ENCODE measurements around the gene BAZ1B. TPM values are rescaled to one million over a fixed set of nuclear protein-coding genes. Genes with fewer than 3 reads are reported as not detected.

BAZ1B gene
- total and polyA plus RNA-seq, 2 of the 4 experiments (the other 2 are of a cell fraction): 20.2 to 45.0 TPM

GRCh38 chr7:73541722-73542121 is 19.6 kb upstream of the BAZ1B start:
- in situ Hi-C loops (cut with MboI; ENCODE audit: low sequenced_read_pairs): no loop called here
- H3K18ac ChIP-seq (ENCODE audit: low read depth, low read length): no peak overlapping the region
- ChIA-PET POLR2A (ENCODE audit: unreplicated experiment) (no interaction called here), CTCF (no interaction called here)
- no peak overlapping the region for H2BK20ac ChIP-seq (ENCODE audit: low read depth, low read length)
- H3K9ac ChIP-seq (ENCODE audit: low read depth, low read length): no peak overlapping the region
- no peak overlapping the region for H3K14ac ChIP-seq (replicated peaks; ENCODE audit: low read depth, low read length)
- intact Hi-C loops (cut with micrococcal nuclease): no loop called here
- H2BK5ac ChIP-seq (ENCODE audit: low read depth, low read length, poor library complexity, severe bottlenecking): no peak overlapping the region
- no peak for ATAC-seq (ENCODE audit: low read depth)
- DNase-seq: no peak
- H3K27me3 ChIP-seq (ENCODE audit: control insufficient read depth, insufficient read depth, low read length): no peaks in the 10 kb centered on the region
- no peaks in the 10 kb centered on the region for H3K9me3 ChIP-seq (ENCODE audit: control insufficient read depth, insufficient read depth, low read length)
- no peak overlapping the region for H2BK15ac ChIP-seq (ENCODE audit: low read depth, low read length)
- H2BK120ac ChIP-seq (ENCODE audit: low read depth, low read length): no peak overlapping the region
- no peak overlapping the region for H3K56ac ChIP-seq (ENCODE audit: extremely low read depth, insufficient read depth, low read length)
- H3K79me1 ChIP-seq (ENCODE audit: low read depth in 1 of 2, low read length in 2 of 2): peaks cover 48 to 70% of the 10 kb centered on the region in 2 experiments
- no peaks in the 10 kb centered on the region for H3K4me1 ChIP-seq (ENCODE audit: control insufficient read depth, insufficient read depth, low read length)
- H2AK5ac ChIP-seq (ENCODE audit: low read depth, low read length): no peak overlapping the region
- TF ChIP-seq RAD21 (IDR thresholded peaks at IDR 0.05; ENCODE audit: low read length) (no peak), RFX5 (IDR thresholded peaks at IDR 0.05; ENCODE audit: low read depth, low read length) (no peak), CTCF (conservative IDR thresholded peaks at IDR 0.05; ENCODE audit: low read depth, low read length) (no peak), NFE2L2 (IDR thresholded peaks at IDR 0.05; ENCODE audit: low read depth, low read length) (no peak), MAZ (IDR thresholded peaks at IDR 0.05; ENCODE audit: borderline replicate concordance, low read depth, low read length) (no peak), BHLHE40 (IDR thresholded peaks at IDR 0.05; ENCODE audit: low read depth, low read length) (no peak), CHD1 (IDR thresholded peaks at IDR 0.05; ENCODE audit: low read depth, low read length) (no peak), SMC3 (IDR thresholded peaks at IDR 0.05; ENCODE audit: low read depth, low read length) (no peak)
- TF ChIP-seq, protein P1, sequence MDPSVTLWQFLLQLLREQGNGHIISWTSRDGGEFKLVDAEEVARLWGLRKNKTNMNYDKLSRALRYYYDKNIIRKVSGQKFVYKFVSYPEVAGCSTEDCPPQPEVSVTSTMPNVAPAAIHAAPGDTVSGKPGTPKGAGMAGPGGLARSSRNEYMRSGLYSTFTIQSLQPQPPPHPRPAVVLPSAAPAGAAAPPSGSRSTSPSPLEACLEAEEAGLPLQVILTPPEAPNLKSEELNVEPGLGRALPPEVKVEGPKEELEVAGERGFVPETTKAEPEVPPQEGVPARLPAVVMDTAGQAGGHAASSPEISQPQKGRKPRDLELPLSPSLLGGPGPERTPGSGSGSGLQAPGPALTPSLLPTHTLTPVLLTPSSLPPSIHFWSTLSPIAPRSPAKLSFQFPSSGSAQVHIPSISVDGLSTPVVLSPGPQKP (IDR thresholded peaks at IDR 0.05; ENCODE audit: borderline replicate concordance, low read depth, low read length): no peak
- no peak overlapping the region for H4K8ac ChIP-seq (ENCODE audit: low read depth in 2 of 2, low read length in 2 of 2)
- H3K4me3 ChIP-seq (ENCODE audit: insufficient read depth, low read depth, low read length): no peak overlapping the region
- peaks cover 8% of the 10 kb centered on the region; the same call in 1 of the 2 replicates for H3K9me1 ChIP-seq (ENCODE audit: insufficient read depth, low read length)
- no peak overlapping the region for H3K27ac ChIP-seq (ENCODE audit: insufficient read depth, low read length)
- no peak overlapping the region for H2AK9ac ChIP-seq (replicated peaks; ENCODE audit: low read depth, low read length, poor library complexity)
- H4K20me1 ChIP-seq (ENCODE audit: insufficient read depth, low read length): peaks cover 9% of the 10 kb centered on the region
- H3K23ac ChIP-seq (ENCODE audit: low read depth, low read length): no peak overlapping the region
- no peak overlapping the region for H2AFZ ChIP-seq (replicated peaks; ENCODE audit: low read length, poor library complexity)
- BruUV-seq (replicated peaks): no TSS peak
- peaks cover 52% of the 10 kb centered on the region for H3K36me3 ChIP-seq (ENCODE audit: control insufficient read depth, insufficient read depth, low read length)
- H4K5ac ChIP-seq (ENCODE audit: low read depth, low read length): no peak overlapping the region
- H4K91ac ChIP-seq (ENCODE audit: insufficient read depth, low read depth, low read length): no peak overlapping the region
- dilution Hi-C loops (cut with HindIII; ENCODE audit: low sequenced_read_pairs, unreplicated experiment): no loop called here
- no peak overlapping the region for H3K4me2 ChIP-seq (ENCODE audit: low read depth, low read length)
- WGBS, 2 experiments (ENCODE audit: extremely low coverage in 2 of 2, insufficient read length in 1 of 2): 93% methylated on average over 5 of the region's 10 CpGs; no CpG with 5 or more reads in 1 of the 2 experiments
- H3K4ac ChIP-seq (ENCODE audit: low read depth, low read length): no peak overlapping the region
